HG02759 (cell line): ENCODE results near the gene ARL5C.

Source experiments
- ATAC-seq: cut with Tn5 transposase; IDR thresholded peaks from one replicate; pipeline ENCODE4 v1.9.1; 2021; ENCODE audit warnings: mild to moderate bottlenecking, moderate library complexity; ENCODE audit not compliant: unreplicated experiment

ARL5C gene

GRCh38 chr17:39165841-39166349 is at the start of gene ARL5C:
Gene ARL5C, minus strand, starts transcription at chr17:39166161. Its CDS starts 401 bp downstream, at chr17:39165760.
- ATAC-seq = no peak

GRCh38 chr17:39213852-39214251 is 47.9 kb upstream of the ARL5C start:
- no peak for ATAC-seq

GRCh38 chr17:39212841-39213480 is 47.0 kb upstream of the ARL5C start:
- no peak for ATAC-seq

GRCh38 chr17:39212195-39212810 is 46.3 kb upstream of the ARL5C start:
- ATAC-seq = no peak

GRCh38 chr17:39210093-39210434 is 44.1 kb upstream of the ARL5C start:
- ATAC-seq = no peak

- ATAC-seq = no peak
Observed at GRCh38 chr17:39209317-39210092, 43.5 kb upstream of the ARL5C start.

GRCh38 chr17:39208893-39209292 is 42.9 kb upstream of the ARL5C start:
- ATAC-seq = peak; percentile 51

- no peak for ATAC-seq
Observed at GRCh38 chr17:39208136-39208535, 42.2 kb upstream of the ARL5C start.

- no peak for ATAC-seq
Observed at GRCh38 chr17:39205112-39205526, 39.2 kb upstream of the ARL5C start.

GRCh38 chr17:39204245-39204644 is 38.3 kb upstream of the ARL5C start:
- ATAC-seq = no peak

- ATAC-seq = no peak
Observed at GRCh38 chr17:39200957-39201510, 35.1 kb upstream of the ARL5C start.

GRCh38 chr17:39200070-39200879 is 34.3 kb upstream of the ARL5C start, which contains the start of gene RPL19:
Gene RPL19, plus strand, starts transcription at chr17:39200283. Its CDS starts 62 bp downstream, at chr17:39200345.
- ATAC-seq = peak; percentile 67

GRCh38 chr17:39199820-39200069 is 33.8 kb upstream of the ARL5C start:
- peak; percentile 62 for ATAC-seq

- no peak for ATAC-seq
Observed at GRCh38 chr17:39198186-39198566, 32.2 kb upstream of the ARL5C start.

GRCh38 chr17:39197380-39198185 is 31.6 kb upstream of the ARL5C start, which contains the start of gene CACNB1:
Gene CACNB1, minus strand, starts transcription at chr17:39197669. Its CDS starts 174 bp downstream, at chr17:39197495.
- ATAC-seq = peak; percentile 42

- ATAC-seq = no peak
Observed at GRCh38 chr17:39196808-39197291, 30.9 kb upstream of the ARL5C start.

- ATAC-seq = no peak
Observed at GRCh38 chr17:39196241-39196807, 30.4 kb upstream of the ARL5C start.

- ATAC-seq = no peak
Observed at GRCh38 chr17:39195568-39196160, 29.7 kb upstream of the ARL5C start.

GRCh38 chr17:39194985-39195524 is 29.1 kb upstream of the ARL5C start:
- no peak for ATAC-seq
